Nephron progenitor cell (in vitro differentiated cells): Measurements from ENCODE around the gene PYGM.

Source experiments
- DNase-seq: peaks from one replicate; pipeline ENCODE4 v3.0.0; 2021
- H3K27ac Mint-ChIP-seq: 2 replicates; pipeline ENCODE4 v1.8.0; 2021; ENCODE audit warnings: mild to moderate bottlenecking, moderate library complexity, mixed read lengths
- H3K27me3 Mint-ChIP-seq: 2 replicates; pipeline ENCODE4 v1.8.0; 2021; ENCODE audit warnings: mild to moderate bottlenecking, low read depth, mixed read lengths; ENCODE audit not compliant: poor library complexity
- H3K36me3 Mint-ChIP-seq: 2 replicates; pipeline ENCODE4 v1.8.0; 2021; ENCODE audit warnings: low read depth, mixed read lengths
- H3K4me1 Mint-ChIP-seq: 2 replicates; pipeline ENCODE4 v1.8.0; 2021; ENCODE audit warnings: mixed read lengths
- H3K4me3 Mint-ChIP-seq: 2 replicates; pipeline ENCODE4 v1.8.0; 2021; ENCODE audit warnings: mild to moderate bottlenecking, moderate library complexity, mixed read lengths
- H3K9me3 Mint-ChIP-seq: 2 replicates; pipeline ENCODE4 v1.8.0; 2021; ENCODE audit warnings: mild to moderate bottlenecking, moderate library complexity, mixed read lengths
- CTCF ChIP-seq: fragments of 200-600 bp; sonication (generic); IDR thresholded peaks from 2 replicates; pipeline ENCODE4 v1.5.0; 2021; ENCODE audit warnings: antibody characterized with exemption

PYGM gene

GRCh38 chr11:64802370-64803157 lies 42.8 kb upstream of the PYGM start:
- Mint-ChIP-seq H3K27ac (no peak overlapping the region), H3K4me1 (peaks cover 21% of the 10 kb centered on the region), H3K36me3 (peaks cover 29% of the 10 kb centered on the region), H3K27me3 (no peaks in the 10 kb centered on the region), H3K4me3 (peak overlapping the region; percentile 71), H3K9me3 (no peaks in the 10 kb centered on the region)
- no peak for TF ChIP-seq CTCF
- DNase-seq: no peak

GRCh38 chr11:64801561-64802369 lies 42.0 kb upstream of the PYGM start:
- H3K27me3 Mint-ChIP-seq: no peaks in the 10 kb centered on the region

GRCh38 chr11:64801158-64801464 lies 41.3 kb upstream of the PYGM start:
- Mint-ChIP-seq H3K27ac (no peak overlapping the region), H3K9me3 (no peaks in the 10 kb centered on the region), H3K4me1 (peaks cover 28% of the 10 kb centered on the region), H3K36me3 (peaks cover 16% of the 10 kb centered on the region), H3K27me3 (no peaks in the 10 kb centered on the region), H3K4me3 (no peak overlapping the region)
- DNase-seq: no peak
- TF ChIP-seq CTCF: no peak

More at GRCh38 chr11:64801561-64802369, 42.0 kb upstream of the PYGM start:
- Mint-ChIP-seq H3K27ac (no peak overlapping the region), H3K36me3 (peaks cover 21% of the 10 kb centered on the region), H3K4me1 (peaks cover 21% of the 10 kb centered on the region), H3K9me3 (no peaks in the 10 kb centered on the region), H3K4me3 (peak overlapping the region; percentile 71)
- no peak for DNase-seq
- TF ChIP-seq CTCF: no peak

GRCh38 chr11:64800303-64801157 lies 40.8 kb upstream of the PYGM start:
- Mint-ChIP-seq H3K27me3 (no peaks in the 10 kb centered on the region), H3K9me3 (no peaks in the 10 kb centered on the region), H3K27ac (no peak overlapping the region), H3K4me1 (peaks cover 33% of the 10 kb centered on the region), H3K4me3 (no peak overlapping the region), H3K36me3 (peaks cover 11% of the 10 kb centered on the region)
- no peak for TF ChIP-seq CTCF
- no peak for DNase-seq

GRCh38 chr11:64799623-64800302 lies 40.0 kb upstream of the PYGM start:
- Mint-ChIP-seq H3K27ac (no peak overlapping the region), H3K27me3 (no peaks in the 10 kb centered on the region)

More at GRCh38 chr11:64799623-64800302, 40.0 kb upstream of the PYGM start:
- Mint-ChIP-seq H3K4me1 (peaks cover 38% of the 10 kb centered on the region), H3K4me3 (no peak overlapping the region), H3K9me3 (no peaks in the 10 kb centered on the region), H3K36me3 (peaks cover 8% of the 10 kb centered on the region)
- no peak for TF ChIP-seq CTCF
- no peak for DNase-seq
